ENCODE measurements around the gene VSTM2B.

Gene VSTM2B

GRCh38 chr19:29530540-29531457 lies 5.0 kb downstream of the VSTM2B start:
- peaks cover 0 to 6% of the 10 kb centered on the region in 2 donors for H3K9me3 ChIP-seq (replicated peaks in 1 of 2; ENCODE audit: control insufficient read depth in 2 of 2, insufficient read depth in 1 of 2, low read depth in 1 of 2, low read length in 2 of 2)

GRCh38 chr19:29531458-29532025 lies 5.7 kb downstream of the VSTM2B start:
- no peak overlapping the region for H3K27ac ChIP-seq (replicated peaks; ENCODE audit: low read length)
- H3K4ac ChIP-seq (ENCODE audit: low read length), result no peak overlapping the region
- no peak overlapping the region for H3K18ac ChIP-seq (ENCODE audit: low read length)
- H3K27me3 ChIP-seq (ENCODE audit: control insufficient read depth in 3 of 3, insufficient read depth in 3 of 3, low read depth in 1 of 3, low read length in 3 of 3), result peaks cover 22 to 80% (median 46%) of the 10 kb centered on the region in 3 experiments
- H2BK5ac ChIP-seq (ENCODE audit: low read length), result no peak overlapping the region
- peaks cover 5 to 18% of the 10 kb centered on the region in 2 donors for H3K4me1 ChIP-seq (ENCODE audit: control insufficient read depth in 2 of 2, insufficient read depth in 1 of 2, low read depth in 1 of 2, low read length in 2 of 2)
- H3K14ac ChIP-seq (ENCODE audit: low read length), result no peak overlapping the region
- WGBS, 2 donors (ENCODE audit: extremely low coverage in 2 of 2, insufficient read length in 2 of 2, insufficient replicate concordance in 1 of 2), result no CpG with 5 or more reads among the region's 7 CpGs
- no peak overlapping the region for H2AFZ ChIP-seq (ENCODE audit: low read length)
- peak overlapping the region; percentile 43 for H2BK15ac ChIP-seq (ENCODE audit: low read length)
- peak overlapping the region; percentile 58 for H2AK5ac ChIP-seq (ENCODE audit: low read depth, low read length)
- H3K9ac ChIP-seq (ENCODE audit: low read depth, low read length, poor library complexity), result no peak overlapping the region
- H4K8ac ChIP-seq (ENCODE audit: low read depth, low read length), result no peak overlapping the region
- H3K4me2 ChIP-seq (ENCODE audit: insufficient read depth, low read length, poor library complexity, severe bottlenecking), result no peak overlapping the region
- no peaks in the 10 kb centered on the region for H3K36me3 ChIP-seq (replicated peaks in 1 of 2; ENCODE audit: control insufficient read depth in 2 of 2, insufficient read depth in 2 of 2, low read length in 2 of 2)
- DNase-seq (ENCODE audit: low spot score), result no peak
- H3K9me3 ChIP-seq (replicated peaks in 1 of 2; ENCODE audit: control insufficient read depth in 2 of 2, insufficient read depth in 1 of 2, low read depth in 1 of 2, low read length in 2 of 2), result peaks cover 0 to 6% of the 10 kb centered on the region in 2 donors
- no peak overlapping the region for H4K91ac ChIP-seq (ENCODE audit: low read depth, low read length, poor library complexity)
- H2BK120ac ChIP-seq (ENCODE audit: low read depth, low read length), result no peak overlapping the region
- H2BK12ac ChIP-seq (ENCODE audit: low read length), result no peak overlapping the region
- no peak overlapping the region for H3K23ac ChIP-seq (ENCODE audit: low read depth, low read length, poor library complexity)
- H3K4me3 ChIP-seq (ENCODE audit: low read length in 2 of 2), result no peak overlapping the region
- H3K79me1 ChIP-seq (ENCODE audit: low read depth, low read length), result peaks cover 2% of the 10 kb centered on the region

More at GRCh38 chr19:29530540-29531457, 5.0 kb downstream of the VSTM2B start:
- no CpG with 5 or more reads among the region's 15 CpGs for WGBS, 2 donors (ENCODE audit: extremely low coverage in 2 of 2, insufficient read length in 2 of 2, insufficient replicate concordance in 1 of 2)
- Histone ChIP-seq H3K9ac (ENCODE audit: low read depth, low read length, poor library complexity) (no peak overlapping the region), H3K4ac (ENCODE audit: low read length) (peak overlapping the region; percentile 30), H2BK15ac (ENCODE audit: low read length) (no peak overlapping the region), H3K4me1 (ENCODE audit: control insufficient read depth in 2 of 2, insufficient read depth in 1 of 2, low read depth in 1 of 2, low read length in 2 of 2) (peaks cover 5 to 18% of the 10 kb centered on the region in 2 donors), H2BK5ac (ENCODE audit: low read length) (no peak overlapping the region), H4K91ac (ENCODE audit: low read depth, low read length, poor library complexity) (no peak overlapping the region), H3K18ac (ENCODE audit: low read length) (peak overlapping the region; percentile 77), H2AFZ (ENCODE audit: low read length) (peak overlapping the region; percentile 74), H3K27me3 (ENCODE audit: control insufficient read depth in 3 of 3, insufficient read depth in 3 of 3, low read depth in 1 of 3, low read length in 3 of 3) (peaks cover 25 to 80% (median 52%) of the 10 kb centered on the region in 3 experiments), H3K79me1 (ENCODE audit: low read depth, low read length) (peaks cover 2% of the 10 kb centered on the region), H3K4me2 (ENCODE audit: insufficient read depth, low read length, poor library complexity, severe bottlenecking) (peak overlapping the region; percentile 91), H2AK5ac (ENCODE audit: low read depth, low read length) (peak overlapping the region; percentile 58), H3K27ac (replicated peaks; ENCODE audit: low read length) (no peak overlapping the region), H3K4me3 (ENCODE audit: low read length in 2 of 2) (peak overlapping the region in 1 of 2 donors; percentile 34), H2BK12ac (ENCODE audit: low read length) (no peak overlapping the region), H3K14ac (ENCODE audit: low read length) (no peak overlapping the region), H3K23ac (ENCODE audit: low read depth, low read length, poor library complexity) (no peak overlapping the region), H4K8ac (ENCODE audit: low read depth, low read length) (no peak overlapping the region), H2BK120ac (ENCODE audit: low read depth, low read length) (no peak overlapping the region), H3K36me3 (replicated peaks in 1 of 2; ENCODE audit: control insufficient read depth in 2 of 2, insufficient read depth in 2 of 2, low read length in 2 of 2) (no peaks in the 10 kb centered on the region)
- DNase-seq (ENCODE audit: low spot score), result no peak

GRCh38 chr19:29532097-29532496 lies 6.3 kb downstream of the VSTM2B start:
- H2BK12ac ChIP-seq (ENCODE audit: low read length), result no peak overlapping the region
- no peak overlapping the region for H2AK5ac ChIP-seq (ENCODE audit: low read depth, low read length)

GRCh38 chr19:29532956-29533355 lies 7.2 kb downstream of the VSTM2B start:
- Histone ChIP-seq H3K9ac (ENCODE audit: low read depth, low read length, poor library complexity) (no peak overlapping the region), H3K4me3 (ENCODE audit: low read length in 2 of 2) (no peak overlapping the region), H3K18ac (ENCODE audit: low read length) (no peak overlapping the region), H3K4ac (ENCODE audit: low read length) (no peak overlapping the region), H2BK12ac (ENCODE audit: low read length) (no peak overlapping the region), H3K36me3 (replicated peaks in 1 of 2; ENCODE audit: control insufficient read depth in 2 of 2, insufficient read depth in 2 of 2, low read length in 2 of 2) (no peaks in the 10 kb centered on the region), H2BK15ac (ENCODE audit: low read length) (no peak overlapping the region), H3K27me3 (ENCODE audit: control insufficient read depth in 3 of 3, insufficient read depth in 3 of 3, low read depth in 1 of 3, low read length in 3 of 3) (peaks cover 14 to 72% (median 32%) of the 10 kb centered on the region in 3 experiments), H3K27ac (replicated peaks; ENCODE audit: low read length) (no peak overlapping the region), H2BK120ac (ENCODE audit: low read depth, low read length) (no peak overlapping the region), H3K9me3 (replicated peaks in 1 of 2; ENCODE audit: control insufficient read depth in 2 of 2, insufficient read depth in 1 of 2, low read depth in 1 of 2, low read length in 2 of 2) (peaks cover 0 to 6% of the 10 kb centered on the region in 2 donors), H3K4me2 (ENCODE audit: insufficient read depth, low read length, poor library complexity, severe bottlenecking) (no peak overlapping the region), H3K79me1 (ENCODE audit: low read depth, low read length) (peaks cover 2% of the 10 kb centered on the region), H2BK5ac (ENCODE audit: low read length) (no peak overlapping the region), H3K14ac (ENCODE audit: low read length) (no peak overlapping the region), H4K8ac (ENCODE audit: low read depth, low read length) (no peak overlapping the region), H3K23ac (ENCODE audit: low read depth, low read length, poor library complexity) (no peak overlapping the region), H4K91ac (ENCODE audit: low read depth, low read length, poor library complexity) (no peak overlapping the region), H3K4me1 (ENCODE audit: control insufficient read depth in 2 of 2, insufficient read depth in 1 of 2, low read depth in 1 of 2, low read length in 2 of 2) (peaks cover 0 to 15% of the 10 kb centered on the region in 2 donors), H2AK5ac (ENCODE audit: low read depth, low read length) (no peak overlapping the region), H2AFZ (ENCODE audit: low read length) (no peak overlapping the region)
- no CpG with 5 or more reads among the region's 3 CpGs for WGBS, 2 donors (ENCODE audit: extremely low coverage in 2 of 2, insufficient read length in 2 of 2, insufficient replicate concordance in 1 of 2)
- no peak for DNase-seq (ENCODE audit: low spot score)

More at GRCh38 chr19:29532097-29532496, 6.3 kb downstream of the VSTM2B start:
- Histone ChIP-seq H3K27me3 (ENCODE audit: control insufficient read depth in 3 of 3, insufficient read depth in 3 of 3, low read depth in 1 of 3, low read length in 3 of 3) (peaks cover 18 to 77% (median 40%) of the 10 kb centered on the region in 3 experiments), H3K79me1 (ENCODE audit: low read depth, low read length) (peaks cover 2% of the 10 kb centered on the region), H2BK5ac (ENCODE audit: low read length) (no peak overlapping the region), H3K18ac (ENCODE audit: low read length) (no peak overlapping the region), H3K4me1 (ENCODE audit: control insufficient read depth in 2 of 2, insufficient read depth in 1 of 2, low read depth in 1 of 2, low read length in 2 of 2) (peaks cover under 1 to 18% of the 10 kb centered on the region in 2 donors), H3K9ac (ENCODE audit: low read depth, low read length, poor library complexity) (no peak overlapping the region), H3K4me2 (ENCODE audit: insufficient read depth, low read length, poor library complexity, severe bottlenecking) (no peak overlapping the region), H3K23ac (ENCODE audit: low read depth, low read length, poor library complexity) (no peak overlapping the region), H2BK15ac (ENCODE audit: low read length) (no peak overlapping the region), H4K8ac (ENCODE audit: low read depth, low read length) (no peak overlapping the region), H3K36me3 (replicated peaks in 1 of 2; ENCODE audit: control insufficient read depth in 2 of 2, insufficient read depth in 2 of 2, low read length in 2 of 2) (no peaks in the 10 kb centered on the region), H2AFZ (ENCODE audit: low read length) (no peak overlapping the region), H2BK120ac (ENCODE audit: low read depth, low read length) (no peak overlapping the region), H3K14ac (ENCODE audit: low read length) (no peak overlapping the region), H3K27ac (replicated peaks; ENCODE audit: low read length) (no peak overlapping the region), H4K91ac (ENCODE audit: low read depth, low read length, poor library complexity) (no peak overlapping the region), H3K4me3 (ENCODE audit: low read length in 2 of 2) (no peak overlapping the region), H3K4ac (ENCODE audit: low read length) (no peak overlapping the region), H3K9me3 (replicated peaks in 1 of 2; ENCODE audit: control insufficient read depth in 2 of 2, insufficient read depth in 1 of 2, low read depth in 1 of 2, low read length in 2 of 2) (peaks cover 0 to 6% of the 10 kb centered on the region in 2 donors)
- no peak for DNase-seq (ENCODE audit: low spot score)
- WGBS, 2 donors (ENCODE audit: extremely low coverage in 2 of 2, insufficient read length in 2 of 2, insufficient replicate concordance in 1 of 2), result no CpG with 5 or more reads among the region's 8 CpGs

All from neuronal stem cell (in vitro differentiated cells).